ENCODE measurements around the gene RFT1. TPM values are rescaled to one million over a fixed set of nuclear protein-coding genes. Genes with fewer than 3 reads are reported as not detected.

Gene RFT1
- 10.1 and 10.5 TPM in 2 replicates for polyA plus RNA-seq (2013)

- no peak within 1 kb of the TSS for H3K23ac ChIP-seq (ENCODE audit: low read length)
- peak within 1 kb of the TSS; percentile 67 for H2BK120ac ChIP-seq (ENCODE audit: insufficient read depth, low read length, poor library complexity)
- H3K79me1 ChIP-seq (ENCODE audit: low read length): peaks cover 7% of the 10 kb centered on the region
- peaks cover 2 to 3% of the 10 kb centered on the region in 2 experiments for H3K36me3 ChIP-seq (ENCODE audit: control insufficient read depth in 1 of 2, insufficient read depth in 2 of 2, low read length in 2 of 2)
- WGBS (ENCODE audit: extremely low coverage, insufficient coverage, insufficient read length): no CpG with 5 or more reads among the region's 41 CpGs
- peak within 1 kb of the TSS; percentile 73 for H3K4me2 ChIP-seq (ENCODE audit: low read length)
- H4K12ac ChIP-seq (ENCODE audit: low read depth, low read length): peak within 1 kb of the TSS; percentile 85
- peak; percentile 98 to 99 for DNase-seq
- H3K14ac ChIP-seq (ENCODE audit: low read length): peak within 1 kb of the TSS; percentile 90
- H4K91ac ChIP-seq (ENCODE audit: low read depth, low read length): peak within 1 kb of the TSS; percentile 94
- H3K4me3 ChIP-seq (ENCODE audit: low read depth, low read length): peak within 1 kb of the TSS; percentile 89
- peaks cover 4 to 5% of the 10 kb centered on the region in 2 experiments for H3K4me1 ChIP-seq (ENCODE audit: control insufficient read depth in 1 of 2, insufficient read depth in 2 of 2, low read length in 2 of 2)
- H4K8ac ChIP-seq (ENCODE audit: low read depth, low read length): peak within 1 kb of the TSS; percentile 99
- H3K79me2 ChIP-seq (ENCODE audit: control insufficient read depth, insufficient read depth, low read length, poor library complexity): peaks cover 4% of the 10 kb centered on the region
- H2BK12ac ChIP-seq (ENCODE audit: low read length): peak within 1 kb of the TSS; percentile 27
- H2AFZ ChIP-seq (ENCODE audit: insufficient read depth, low read length, poor library complexity): peak within 1 kb of the TSS; percentile 89
- H2AK5ac ChIP-seq (ENCODE audit: low read length): peak within 1 kb of the TSS; percentile 39
- H3K27ac ChIP-seq (ENCODE audit: low read depth, low read length): peak within 1 kb of the TSS; percentile 35
- peak within 1 kb of the TSS; percentile 96 for H3K9ac ChIP-seq (ENCODE audit: low read length)
- no peaks in the 10 kb centered on the region for H3K27me3 ChIP-seq (ENCODE audit: insufficient read depth, low read length)
- H2BK5ac ChIP-seq (ENCODE audit: low read depth, low read length, poor library complexity): peak within 1 kb of the TSS; percentile 56
- no peaks in the 10 kb centered on the region for H3K9me3 ChIP-seq (ENCODE audit: insufficient read depth, low read depth, low read length)
- H3K4ac ChIP-seq (ENCODE audit: low read depth, low read length): peak within 1 kb of the TSS; percentile 76
- peak within 1 kb of the TSS; percentile 94 for H3K18ac ChIP-seq (ENCODE audit: low read length)
Measured at GRCh38 chr3:53130179-53131061, at the start of gene RFT1. RFT1 (minus strand) TSS chr3:53130435; CDS start chr3:53130400, 35 bp downstream.

- peaks cover 13 to 22% of the 10 kb centered on the region in 2 experiments for H3K36me3 ChIP-seq (ENCODE audit: control insufficient read depth in 1 of 2, insufficient read depth in 2 of 2, low read length in 2 of 2)
- no peak overlapping the region for H2BK120ac ChIP-seq (ENCODE audit: insufficient read depth, low read length, poor library complexity)
- no peak overlapping the region for H4K8ac ChIP-seq (ENCODE audit: low read depth, low read length)
- H3K79me1 ChIP-seq (ENCODE audit: low read length): no peaks in the 10 kb centered on the region
- H3K23ac ChIP-seq (ENCODE audit: low read length): no peak overlapping the region
- no peaks in the 10 kb centered on the region for H3K79me2 ChIP-seq (ENCODE audit: control insufficient read depth, insufficient read depth, low read length, poor library complexity)
- no peaks in the 10 kb centered on the region for H3K4me1 ChIP-seq (ENCODE audit: control insufficient read depth in 1 of 2, insufficient read depth in 2 of 2, low read length in 2 of 2)
- no peak overlapping the region for H3K14ac ChIP-seq (ENCODE audit: low read length)
- H2AK5ac ChIP-seq (ENCODE audit: low read length): no peak overlapping the region
- H3K9ac ChIP-seq (ENCODE audit: low read length): no peak overlapping the region
- no peaks in the 10 kb centered on the region for H3K27me3 ChIP-seq (ENCODE audit: insufficient read depth, low read length)
- H2AFZ ChIP-seq (ENCODE audit: insufficient read depth, low read length, poor library complexity): no peak overlapping the region
- H3K4me2 ChIP-seq (ENCODE audit: low read length): no peak overlapping the region
- H3K18ac ChIP-seq (ENCODE audit: low read length): no peak overlapping the region
- no CpG with 5 or more reads among the region's 20 CpGs for WGBS (ENCODE audit: extremely low coverage, insufficient coverage, insufficient read length)
- no peak overlapping the region for H3K4ac ChIP-seq (ENCODE audit: low read depth, low read length)
- no peak for DNase-seq
- no peak overlapping the region for H3K4me3 ChIP-seq (ENCODE audit: low read depth, low read length)
- no peak overlapping the region for H2BK12ac ChIP-seq (ENCODE audit: low read length)
- no peak overlapping the region for H2BK5ac ChIP-seq (ENCODE audit: low read depth, low read length, poor library complexity)
- H4K91ac ChIP-seq (ENCODE audit: low read depth, low read length): no peak overlapping the region
- H3K9me3 ChIP-seq (ENCODE audit: insufficient read depth, low read depth, low read length): peaks cover 3% of the 10 kb centered on the region
- no peak overlapping the region for H3K27ac ChIP-seq (ENCODE audit: low read depth, low read length)
- no peak overlapping the region for H4K12ac ChIP-seq (ENCODE audit: low read depth, low read length)
Measured at GRCh38 chr3:53179580-53179979, 49.3 kb upstream of the RFT1 start.

GRCh38 chr3:53178246-53178645 is 48.0 kb upstream of the RFT1 start:
- no peak overlapping the region for H3K18ac ChIP-seq (ENCODE audit: low read length)
- no peak overlapping the region for H3K23ac ChIP-seq (ENCODE audit: low read length)
- H2BK5ac ChIP-seq (ENCODE audit: low read depth, low read length, poor library complexity): no peak overlapping the region
- no peak overlapping the region for H2AFZ ChIP-seq (ENCODE audit: insufficient read depth, low read length, poor library complexity)
- no peak overlapping the region for H2BK12ac ChIP-seq (ENCODE audit: low read length)
- no peak for DNase-seq
- H4K8ac ChIP-seq (ENCODE audit: low read depth, low read length): no peak overlapping the region
- H3K4me3 ChIP-seq (ENCODE audit: low read depth, low read length): no peak overlapping the region
- H3K79me2 ChIP-seq (ENCODE audit: control insufficient read depth, insufficient read depth, low read length, poor library complexity): no peaks in the 10 kb centered on the region
- H4K12ac ChIP-seq (ENCODE audit: low read depth, low read length): no peak overlapping the region
- no peaks in the 10 kb centered on the region for H3K27me3 ChIP-seq (ENCODE audit: insufficient read depth, low read length)
- no peak overlapping the region for H3K9ac ChIP-seq (ENCODE audit: low read length)
- no peak overlapping the region for H2AK5ac ChIP-seq (ENCODE audit: low read length)
- no peaks in the 10 kb centered on the region for H3K4me1 ChIP-seq (ENCODE audit: control insufficient read depth in 1 of 2, insufficient read depth in 2 of 2, low read length in 2 of 2)
- H3K9me3 ChIP-seq (ENCODE audit: insufficient read depth, low read depth, low read length): peaks cover 3% of the 10 kb centered on the region
- no CpG with 5 or more reads among the region's 15 CpGs for WGBS (ENCODE audit: extremely low coverage, insufficient coverage, insufficient read length)
- no peaks in the 10 kb centered on the region for H3K79me1 ChIP-seq (ENCODE audit: low read length)
- no peak overlapping the region for H3K4ac ChIP-seq (ENCODE audit: low read depth, low read length)
- no peak overlapping the region for H3K4me2 ChIP-seq (ENCODE audit: low read length)
- no peak overlapping the region for H4K91ac ChIP-seq (ENCODE audit: low read depth, low read length)
- H3K14ac ChIP-seq (ENCODE audit: low read length): no peak overlapping the region
- H3K27ac ChIP-seq (ENCODE audit: low read depth, low read length): no peak overlapping the region
- peaks cover 9 to 19% of the 10 kb centered on the region in 2 experiments for H3K36me3 ChIP-seq (ENCODE audit: control insufficient read depth in 1 of 2, insufficient read depth in 2 of 2, low read length in 2 of 2)
- no peak overlapping the region for H2BK120ac ChIP-seq (ENCODE audit: insufficient read depth, low read length, poor library complexity)

GRCh38 chr3:53175613-53176540 is 45.6 kb upstream of the RFT1 start:
- no peak overlapping the region for H3K4me3 ChIP-seq (ENCODE audit: low read depth, low read length)
- H3K79me2 ChIP-seq (ENCODE audit: control insufficient read depth, insufficient read depth, low read length, poor library complexity): no peaks in the 10 kb centered on the region
- H2BK12ac ChIP-seq (ENCODE audit: low read length): no peak overlapping the region
- H3K9me3 ChIP-seq (ENCODE audit: insufficient read depth, low read depth, low read length): peaks cover 4% of the 10 kb centered on the region
- H2BK120ac ChIP-seq (ENCODE audit: insufficient read depth, low read length, poor library complexity): no peak overlapping the region
- no CpG with 5 or more reads among the region's 9 CpGs for WGBS (ENCODE audit: extremely low coverage, insufficient coverage, insufficient read length)
- H3K27ac ChIP-seq (ENCODE audit: low read depth, low read length): no peak overlapping the region
- no peaks in the 10 kb centered on the region for H3K27me3 ChIP-seq (ENCODE audit: insufficient read depth, low read length)
- H3K4ac ChIP-seq (ENCODE audit: low read depth, low read length): no peak overlapping the region
- H3K9ac ChIP-seq (ENCODE audit: low read length): no peak overlapping the region
- peaks cover 0 to under 1% of the 10 kb centered on the region in 2 experiments for H3K4me1 ChIP-seq (ENCODE audit: control insufficient read depth in 1 of 2, insufficient read depth in 2 of 2, low read length in 2 of 2)
- H2BK5ac ChIP-seq (ENCODE audit: low read depth, low read length, poor library complexity): no peak overlapping the region
- no peak for DNase-seq
- H3K36me3 ChIP-seq (ENCODE audit: control insufficient read depth in 1 of 2, insufficient read depth in 2 of 2, low read length in 2 of 2): peaks cover 0 to 5% of the 10 kb centered on the region in 2 experiments
- H3K23ac ChIP-seq (ENCODE audit: low read length): no peak overlapping the region
- H2AK5ac ChIP-seq (ENCODE audit: low read length): no peak overlapping the region
- no peak overlapping the region for H3K14ac ChIP-seq (ENCODE audit: low read length)
- H4K8ac ChIP-seq (ENCODE audit: low read depth, low read length): no peak overlapping the region
- no peak overlapping the region for H3K18ac ChIP-seq (ENCODE audit: low read length)
- no peak overlapping the region for H4K12ac ChIP-seq (ENCODE audit: low read depth, low read length)
- no peak overlapping the region for H4K91ac ChIP-seq (ENCODE audit: low read depth, low read length)
- no peak overlapping the region for H2AFZ ChIP-seq (ENCODE audit: insufficient read depth, low read length, poor library complexity)
- H3K4me2 ChIP-seq (ENCODE audit: low read length): no peak overlapping the region
- H3K79me1 ChIP-seq (ENCODE audit: low read length): no peaks in the 10 kb centered on the region
